Upper lobe of right lung (tissue), 1 donor: ENCODE data around the gene TUBGCP6. TPM values are rescaled to one million over a fixed set of nuclear protein-coding genes. Genes with fewer than 3 reads are reported as not detected.
A peak's percentile ranks its signal among the peaks of the same experiment; 100 is the strongest.
"Not testable (repeated sequence)": the region's sequence is repeated elsewhere in the genome, so short reads cannot be mapped to it uniquely, and the experiment has no call there.

Experiments
- ATAC-seq: fragments of 200-7000 bp; cut with Tn5 transposase; one replicate; pipeline ENCODE4 v1.9.1; 2020; ENCODE audit warnings: mild to moderate bottlenecking, moderate library complexity
- DNase-seq: peaks from one replicate; pipeline ENCODE4 v3.0.0-alpha.2; 2020
- H3K27ac ChIP-seq: fragments of 200-600 bp; one replicate; pipeline ENCODE4 v1.8.0; 2022
- H3K27me3 ChIP-seq: fragments of 200-600 bp; one replicate; pipeline ENCODE4 v1.8.0; 2022; ENCODE audit warnings: mild to moderate bottlenecking
- H3K36me3 ChIP-seq: fragments of 200-600 bp; one replicate; pipeline ENCODE4 v1.8.0; 2022
- H3K4me1 ChIP-seq: fragments of 200-600 bp; one replicate; pipeline ENCODE4 v1.8.0; 2022
- H3K4me3 ChIP-seq: fragments of 200-600 bp; one replicate; pipeline ENCODE4 v1.8.0; 2022; ENCODE audit warnings: mild to moderate bottlenecking
- H3K9me3 ChIP-seq: fragments of 200-600 bp; one replicate; pipeline ENCODE4 v1.8.0; 2022
- CTCF ChIP-seq: fragments of 200-600 bp; IDR thresholded peaks from one replicate; pipeline ENCODE4 v1.8.0; 2022; ENCODE audit warnings: antibody characterized with exemption
- intact Hi-C: fragments of 100-400 bp; cut with DNase I; formaldehyde crosslinking; loops from one replicate; pipeline ENCODE4 v1.11.0; 2022
- total RNA-seq: library from RNA; stranded (reverse); fragmentation: NEBNext Ultra II Directional; extraction: Animal tissue kit (Norgen Biotek cat#: 25700); gene quantifications from one replicate; pipeline ENCODE4 v1.2.1, GENCODE V29; 2021
- donor health status: DM: no; HTN: yes; CAD: no; lungs with severe emphysema.

The TUBGCP6 gene
- total RNA-seq, 1 donor from 2014 or later: 51.3 TPM

GRCh38 chr22:50170453-50171318 is 74.1 kb downstream of the TUBGCP6 start, which contains the start of gene PANX2:
PANX2 (plus strand) TSS chr22:50170731; CDS start chr22:50170731, 0 bp downstream.
- Histone ChIP-seq H3K36me3 (no peaks in the 10 kb centered on the region), H3K4me3 (peak within 1 kb of the TSS; percentile 39), H3K9me3 (no peaks in the 10 kb centered on the region), H3K4me1 (peaks cover 5% of the 10 kb centered on the region), H3K27me3 (peaks cover 9% of the 10 kb centered on the region), H3K27ac (no peak within 1 kb of the TSS)
- no peak for TF ChIP-seq CTCF
- intact Hi-C loops: no loop called here
- ATAC-seq (no peak), DNase-seq (no peak)

- ATAC-seq (peak; percentile 44), DNase-seq (no peak)
- Histone ChIP-seq H3K9me3 (no peaks in the 10 kb centered on the region), H3K4me3 (peak overlapping the region; percentile 39), H3K36me3 (no peaks in the 10 kb centered on the region), H3K27ac (no peak overlapping the region), H3K27me3 (peaks cover 9% of the 10 kb centered on the region), H3K4me1 (peaks cover 5% of the 10 kb centered on the region)
- no peak for TF ChIP-seq CTCF
- intact Hi-C loops: no loop called here
Observed at GRCh38 chr22:50169774-50170341, 75.0 kb downstream of the TUBGCP6 start.

GRCh38 chr22:50169181-50169759 is 75.6 kb downstream of the TUBGCP6 start:
- Histone ChIP-seq H3K4me1 (peaks cover 5% of the 10 kb centered on the region), H3K27me3 (peaks cover 9% of the 10 kb centered on the region), H3K36me3 (no peaks in the 10 kb centered on the region), H3K4me3 (peak overlapping the region; percentile 39), H3K27ac (no peak overlapping the region), H3K9me3 (no peaks in the 10 kb centered on the region)
- DNase-seq: no peak
- TF ChIP-seq CTCF: no peak
- intact Hi-C loops: no loop called here
- no peak for ATAC-seq

- DNase-seq, H3K36me3 ChIP-seq, ATAC-seq, intact Hi-C loops, H3K27ac ChIP-seq, H3K9me3 ChIP-seq, H3K27me3 ChIP-seq, H3K4me1 ChIP-seq, H3K4me3 ChIP-seq: not testable (repeated sequence)
Observed at GRCh38 chr22:50168490-50169180, 76.2 kb downstream of the TUBGCP6 start.

GRCh38 chr22:50167689-50168489 is 76.9 kb downstream of the TUBGCP6 start:
- intact Hi-C loops: no loop called here
- no peak for DNase-seq

More at GRCh38 chr22:50167689-50168489, 76.9 kb downstream of the TUBGCP6 start:
- H3K36me3 ChIP-seq: no peaks in the 10 kb centered on the region
- peaks cover 5% of the 10 kb centered on the region for H3K4me1 ChIP-seq
- TF ChIP-seq CTCF: no peak
- ATAC-seq: no peak
- H3K27me3 ChIP-seq: peaks cover 9% of the 10 kb centered on the region
- no peak overlapping the region for H3K27ac ChIP-seq
- H3K9me3 ChIP-seq: no peaks in the 10 kb centered on the region
- no peak overlapping the region for H3K4me3 ChIP-seq

Other genes with a start within 250 kb of the TUBGCP6 start
- not detected for gene IL17REL, start 232.3 kb downstream of the TUBGCP6 start, total RNA-seq
- gene TTLL8, start 186.7 kb downstream of the TUBGCP6 start, total RNA-seq: not detected
- gene MLC1, start 159.6 kb downstream of the TUBGCP6 start, total RNA-seq: 2.3 TPM
- 1.2 TPM for gene MOV10L1, start 155.0 kb downstream of the TUBGCP6 start, total RNA-seq
- 3.0 TPM for gene PANX2, start 74.3 kb downstream of the TUBGCP6 start, total RNA-seq
- 36.5 TPM for gene TRABD, start 59.1 kb downstream of the TUBGCP6 start, total RNA-seq
- gene SELENOO, start 44.0 kb downstream of the TUBGCP6 start, total RNA-seq: 17.6 TPM
- gene HDAC10, start 6.2 kb upstream of the TUBGCP6 start, total RNA-seq: 48.9 TPM
- gene MAPK12, start 16.7 kb upstream of the TUBGCP6 start, total RNA-seq: 22.2 TPM
- gene MAPK11, start 25.4 kb upstream of the TUBGCP6 start, total RNA-seq: 26.1 TPM
- 308 TPM for gene PLXNB2, start 62.6 kb upstream of the TUBGCP6 start, total RNA-seq
- 9.3 TPM for gene DENND6B, start 82.0 kb upstream of the TUBGCP6 start, total RNA-seq
- 54.0 TPM for gene PPP6R2, start 98.3 kb upstream of the TUBGCP6 start, total RNA-seq
- gene SBF1, start 230.0 kb upstream of the TUBGCP6 start, total RNA-seq: 69.4 TPM
- gene ADM2, start 236.5 kb upstream of the TUBGCP6 start, total RNA-seq: 2.6 TPM
- gene MIOX, start 241.8 kb upstream of the TUBGCP6 start, total RNA-seq: not detected